ENCODE data around the gene ANKHD1. TPM values are rescaled to one million over a fixed set of nuclear protein-coding genes. Genes with fewer than 3 reads are reported as not detected.

The ANKHD1 gene
- total and polyA plus RNA-seq, 2 of the 8 experiments (the other 6 are each of a cell fraction or from before 2014, with no cell fraction given): 69.9 to 108 TPM

GRCh38 chr5:140561753-140562523, 160.3 kb downstream of the ANKHD1 start:
- POLR2A ChIA-PET (ENCODE audit: partially characterized antibody): interaction anchor here (1.6 to 10.8 kb wide), 3 partner anchors 15 to 130 kb away, joined by 4 to 191 read pairs (median 5); partner anchors contain the start of gene EIF4EBP3

More at GRCh38 chr5:140561753-140562523, 160.3 kb downstream of the ANKHD1 start:
- no peak overlapping the region for H3K4me2 ChIP-seq (ENCODE audit: insufficient read depth in 1 of 2, low read depth in 2 of 2, low read length in 2 of 2)
- no peak overlapping the region for H3K23ac ChIP-seq (ENCODE audit: insufficient read length)
- peaks cover 7% of the 10 kb centered on the region; the same call in 1 of the 2 replicates for H3K79me1 ChIP-seq (ENCODE audit: low read depth, low read length)
- no peak overlapping the region for H3K18ac ChIP-seq (ENCODE audit: extremely low read depth, low read length)
- H3K4me3 ChIP-seq (ENCODE audit: extremely low read depth in 1 of 4, insufficient read depth in 2 of 4, low read depth in 3 of 4, low read length in 4 of 4): no peak overlapping the region
- 91% methylated on average over 10 of the region's 10 CpGs; no CpG with 5 or more reads in 1 of the 2 experiments for WGBS, 2 experiments (ENCODE audit: extremely low coverage in 1 of 2, insufficient coverage in 1 of 2, insufficient read length in 1 of 2, insufficient replicate concordance in 2 of 2, low coverage in 1 of 2, low lambda C conversion rate in 2 of 2, missing lambda C conversion rate in 1 of 2)
- H3K36me3 ChIP-seq (ENCODE audit: control insufficient read depth in 2 of 4, insufficient read depth in 4 of 4, low read length in 3 of 4): peaks cover 0 to 6% (median 6%) of the 10 kb centered on the region in 4 experiments; a peak in 3 of 8 replicates
- no peak overlapping the region for H2BK20ac ChIP-seq (ENCODE audit: low read length)
- H2BK12ac ChIP-seq (ENCODE audit: low read depth, low read length): no peak overlapping the region
- H3K56ac ChIP-seq (replicated peaks; ENCODE audit: insufficient read length, low read depth, low read length): no peak overlapping the region
- no peak overlapping the region for H4K8ac ChIP-seq (ENCODE audit: extremely low read depth, insufficient read depth, low read length)
- no peaks in the 10 kb centered on the region for H3K9me3 ChIP-seq (ENCODE audit: insufficient read depth in 2 of 2, low read depth in 1 of 2, low read length in 1 of 2)
- CTCF ChIA-PET (ENCODE audit: partially characterized antibody): interaction anchor here (0.9 to 3.7 kb wide), 4 partner anchors 11 to 77 kb away, joined by 3 to 16 read pairs (median 4); partner anchors contain the start of gene EIF4EBP3
- no peak overlapping the region for H2AFZ ChIP-seq (ENCODE audit: low read length)
- H4K91ac ChIP-seq (replicated peaks; ENCODE audit: insufficient read length, low read length): no peak overlapping the region
- DNase-seq (ENCODE audit: low read depth in 1 of 2, low spot score in 2 of 2): no peak
- no peaks in the 10 kb centered on the region for H4K20me1 ChIP-seq (replicated peaks in 1 of 2; ENCODE audit: control insufficient read depth in 1 of 2, insufficient read depth in 2 of 2, low read length in 2 of 2)
- H2AK5ac ChIP-seq (ENCODE audit: low read depth, low read length): no peak overlapping the region
- no peak overlapping the region for H2BK120ac ChIP-seq (replicated peaks; ENCODE audit: low read depth, low read length)
- no peak overlapping the region for H3K27ac ChIP-seq (ENCODE audit: low read depth, low read length)
- H3K4me1 ChIP-seq (replicated peaks in 1 of 4; ENCODE audit: control insufficient read depth in 3 of 4, insufficient read depth in 4 of 4, low read length in 3 of 4): peaks cover 4 to 15% (median 5%) of the 10 kb centered on the region in 4 experiments; a peak in 6 of 7 replicates
- H3K4ac ChIP-seq (replicated peaks; ENCODE audit: insufficient read length, low read depth, low read length): no peak overlapping the region
- H3K9ac ChIP-seq (replicated peaks in 1 of 4; ENCODE audit: extremely low read depth in 1 of 4, low read depth in 3 of 4, low read length in 3 of 4): no peak overlapping the region
- no peak overlapping the region for H3K14ac ChIP-seq (ENCODE audit: insufficient read length)
- TF ChIP-seq SIRT6 (IDR thresholded peaks at IDR 0.05; ENCODE audit: low read length) (no peak), POU5F1 (IDR thresholded peaks at IDR 0.05; ENCODE audit: low read depth, low read length) (no peak), TBP (IDR thresholded peaks at IDR 0.05; ENCODE audit: low read depth, low read length) (no peak)
- H3K79me2 ChIP-seq (ENCODE audit: control insufficient read depth in 1 of 2, insufficient read depth in 2 of 2, low read length in 2 of 2): peaks cover 3 to 11% of the 10 kb centered on the region in 2 experiments; a peak in 3 of 4 replicates
- no peak overlapping the region for H2BK5ac ChIP-seq (ENCODE audit: low read depth, low read length)
- no peak for FAIRE-seq
- H4K5ac ChIP-seq (ENCODE audit: insufficient read length, low read depth, low read length): no peak overlapping the region
- no peak overlapping the region for H2BK15ac ChIP-seq (ENCODE audit: low read length)
- H3K23me2 ChIP-seq (ENCODE audit: low read depth, low read length): peaks cover 18% of the 10 kb centered on the region
- no peaks in the 10 kb centered on the region; a peak in 1 of 7 replicates for H3K27me3 ChIP-seq (replicated peaks in 1 of 4; ENCODE audit: control insufficient read depth in 3 of 4, extremely low read depth in 1 of 4, insufficient read depth in 3 of 4, low read length in 3 of 4)

Data from H1 (cell line).